CD4-positive, alpha-beta memory T cell (primary cell): ENCODE data around the gene DSG1. TPM values are rescaled to one million over a fixed set of nuclear protein-coding genes. Genes with fewer than 3 reads are reported as not detected.
"Not testable (repeated sequence)": the region's sequence is repeated elsewhere in the genome, so short reads cannot be mapped to it uniquely, and the experiment has no call there.

Experiments
- CTCF ChIA-PET: fragments of 350-600 bp; sonication (Branson Sonifier 250); formaldehyde crosslinking; loops from one replicate; lab custom pipeline; 2021; ENCODE audit warnings: inconsistent platforms; ENCODE audit not compliant: partially characterized antibody; lab: Charles Lee
- POLR2A ChIA-PET: fragments of 350-600 bp; sonication (Branson Sonifier 250); formaldehyde crosslinking; loops from one replicate; lab custom pipeline; 2021; ENCODE audit not compliant: partially characterized antibody; lab: Charles Lee
- DNase-seq, 5 donors: peaks; one replicate each; pipeline versions ENCODE4 v3.0.0 to v3.0.0-alpha.2; 2020 to 2022; ENCODE audit warnings: mixed read lengths in 1 of 5
- H3K27ac ChIP-seq: one replicate; pipeline ENCODE4 v1.7.0; 2013; ENCODE audit warnings: low read depth, low read length
- H3K27me3 ChIP-seq: 2 replicates; pipeline ENCODE4 v1.7.0; 2013; ENCODE audit warnings: mild to moderate bottlenecking, low read length, moderate library complexity; ENCODE audit not compliant: insufficient read depth
- H3K36me3 ChIP-seq: 2 replicates; pipeline ENCODE4 v1.7.0; 2013; ENCODE audit warnings: mild to moderate bottlenecking, low read length, moderate library complexity; ENCODE audit not compliant: insufficient read depth
- H3K4me1 ChIP-seq: 2 replicates; pipeline ENCODE4 v1.7.0; 2013; ENCODE audit warnings: mild to moderate bottlenecking, low read length, moderate library complexity; ENCODE audit not compliant: insufficient read depth
- H3K4me3 ChIP-seq, 2 donors: one replicate each; pipeline ENCODE4 v1.7.0; 2013; ENCODE audit warnings: low read length in 2 of 2, mild to moderate bottlenecking in 1 of 2
- H3K9me3 ChIP-seq, 2 donors: one replicate each; pipeline ENCODE4 v1.7.0; 2013; ENCODE audit warnings: low read length in 2 of 2, control low read depth in 1 of 2; ENCODE audit not compliant: control insufficient read depth in 1 of 2
- H3K27ac Mint-ChIP-seq, 7 donors: one replicate each; pipeline ENCODE4 v1.8.0; 2020 to 2021; ENCODE audit warnings: mixed read lengths in 7 of 7, mild to moderate bottlenecking in 6 of 7, inconsistent platforms in 3 of 7, moderate library complexity in 3 of 7
- H3K27me3 Mint-ChIP-seq, 2 donors: one replicate each; pipeline ENCODE4 v1.8.0; 2020 to 2021; ENCODE audit warnings: mixed read lengths in 2 of 2
- H3K36me3 Mint-ChIP-seq, 2 donors: one replicate each; pipeline ENCODE4 v1.8.0; 2020 to 2021; ENCODE audit warnings: mixed read lengths in 2 of 2, inconsistent platforms in 1 of 2, mild to moderate bottlenecking in 1 of 2
- H3K4me1 Mint-ChIP-seq, 4 donors: one replicate each; pipeline ENCODE4 v1.8.0; 2020 to 2021; ENCODE audit warnings: mixed read lengths in 4 of 4, mild to moderate bottlenecking in 1 of 4
- H3K4me3 Mint-ChIP-seq, 8 donors: one replicate each; pipeline ENCODE4 v1.8.0; 2020 to 2021; ENCODE audit warnings: mixed read lengths in 8 of 8, mild to moderate bottlenecking in 7 of 8, moderate library complexity in 6 of 8, inconsistent platforms in 3 of 8
- H3K9me3 Mint-ChIP-seq, 8 donors: one replicate each; pipeline ENCODE4 v1.8.0; 2020 to 2021; ENCODE audit warnings: mixed read lengths in 8 of 8, mild to moderate bottlenecking in 5 of 8, inconsistent platforms in 3 of 8, moderate library complexity in 1 of 8
- intact Hi-C: fragments of 100-400 bp; cut with micrococcal nuclease; formaldehyde crosslinking; loops from one replicate; pipeline ENCODE4 v1.15.1; 2023
- polyA plus RNA-seq, 2 donors: library from polyadenylated mRNA; unstranded; fragments of 300-500 nt; fragmentation: Illumina TruSeq; gene quantifications; one replicate each; pipeline ENCODE4 v1.2.3, GENCODE V29; 2021
- total RNA-seq, 2 experiments: library from RNA; stranded (reverse); gene quantifications; one replicate each; pipeline ENCODE4 v1.2.3, GENCODE V29; 2021

Gene DSG1
- total and polyA plus RNA-seq, 4 experiments from 2014 or later = not detected

DNA sequence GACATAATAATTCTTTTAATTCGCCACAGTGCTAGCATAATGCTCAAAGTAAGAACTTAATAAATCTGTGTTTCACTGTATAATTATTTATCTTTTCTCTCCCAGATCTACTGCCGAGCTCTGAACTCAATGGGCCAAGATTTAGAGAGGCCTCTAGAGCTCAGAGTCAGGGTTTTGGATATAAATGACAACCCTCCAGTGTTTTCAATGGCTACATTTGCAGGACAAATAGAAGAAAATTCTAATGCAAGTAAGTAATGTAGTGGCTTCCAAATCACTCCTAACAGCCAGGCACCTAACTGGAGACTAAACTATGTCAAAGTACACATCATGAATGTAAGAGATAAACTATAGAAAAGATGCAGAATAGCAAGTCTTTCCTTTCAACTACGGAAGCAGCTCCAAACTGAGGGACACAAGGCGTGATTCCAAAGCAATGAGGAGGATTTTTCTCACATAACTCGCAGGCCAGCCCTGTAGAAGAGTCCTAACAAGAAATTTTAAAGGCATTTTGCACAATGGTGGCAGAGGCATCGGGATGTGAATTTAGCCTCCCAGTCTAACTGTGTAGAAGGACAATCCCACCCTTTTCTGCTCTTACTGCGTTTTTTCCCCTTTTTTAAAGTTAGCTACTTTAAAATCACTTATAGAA, 12.0 kb downstream of the DSG1 start:
- no peaks in the 10 kb centered on the region for H3K36me3 ChIP-seq
- H3K27me3 ChIP-seq = no peaks in the 10 kb centered on the region
- Mint-ChIP-seq H3K36me3 (no peaks in the 10 kb centered on the region), H3K4me3 (no peak overlapping the region), H3K4me1 (peaks cover 0 to 1% (median 0%) of the 10 kb centered on the region in 4 donors), H3K27ac (no peak overlapping the region), H3K9me3 (peaks cover 0 to 4% (median 0%) of the 10 kb centered on the region in 8 donors), H3K27me3 (no peaks in the 10 kb centered on the region)
- no peaks in the 10 kb centered on the region for H3K4me1 ChIP-seq
- no peak for DNase-seq
- no peak overlapping the region for H3K4me3 ChIP-seq
- H3K9me3 ChIP-seq = peaks cover 0 to 3% of the 10 kb centered on the region in 2 donors
- intact Hi-C loops = no loop called here
- CTCF ChIA-PET = interaction anchor here (0.7 kb wide), 1 partner anchor 9 kb away, joined by 3 read pairs; no protein-coding TSS in a partner anchor
- POLR2A ChIA-PET = no interaction called here
- no peak overlapping the region for H3K27ac ChIP-seq

DNA sequence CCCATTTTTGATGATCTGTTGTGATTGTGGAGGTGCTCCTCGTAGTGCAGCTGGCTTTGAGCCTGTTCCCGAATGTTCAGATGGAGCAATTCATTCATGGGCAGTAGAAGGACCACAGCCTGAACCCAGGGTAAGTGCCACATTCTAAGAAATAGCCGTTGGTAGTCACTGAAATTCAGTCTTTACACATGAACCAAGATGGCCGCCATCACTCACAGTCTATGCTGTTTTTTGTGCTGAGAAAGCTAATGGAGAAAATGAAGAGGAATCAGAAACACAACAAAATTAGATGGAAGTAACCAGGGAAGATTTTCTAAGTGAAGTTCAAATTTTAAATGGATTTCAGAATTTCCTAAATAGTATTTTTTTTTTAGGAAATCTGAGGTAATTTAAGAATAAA, 25.5 kb downstream of the DSG1 start:
- Mint-ChIP-seq H3K27me3 (no peaks in the 10 kb centered on the region), H3K4me3 (no peak overlapping the region), H3K9me3 (peaks cover 0 to 5% (median 3%) of the 10 kb centered on the region in 8 donors), H3K27ac (no peak overlapping the region), H3K4me1 (no peaks in the 10 kb centered on the region), H3K36me3 (no peaks in the 10 kb centered on the region)
- no peaks in the 10 kb centered on the region for H3K27me3 ChIP-seq
- DNase-seq = no peak
- no peak overlapping the region for H3K4me3 ChIP-seq
- no peaks in the 10 kb centered on the region for H3K9me3 ChIP-seq
- no peak overlapping the region for H3K27ac ChIP-seq
- ChIA-PET POLR2A (no interaction called here), CTCF (no interaction called here)
- intact Hi-C loops = no loop called here
- no peaks in the 10 kb centered on the region for H3K36me3 ChIP-seq
- H3K4me1 ChIP-seq = no peaks in the 10 kb centered on the region

DNA sequence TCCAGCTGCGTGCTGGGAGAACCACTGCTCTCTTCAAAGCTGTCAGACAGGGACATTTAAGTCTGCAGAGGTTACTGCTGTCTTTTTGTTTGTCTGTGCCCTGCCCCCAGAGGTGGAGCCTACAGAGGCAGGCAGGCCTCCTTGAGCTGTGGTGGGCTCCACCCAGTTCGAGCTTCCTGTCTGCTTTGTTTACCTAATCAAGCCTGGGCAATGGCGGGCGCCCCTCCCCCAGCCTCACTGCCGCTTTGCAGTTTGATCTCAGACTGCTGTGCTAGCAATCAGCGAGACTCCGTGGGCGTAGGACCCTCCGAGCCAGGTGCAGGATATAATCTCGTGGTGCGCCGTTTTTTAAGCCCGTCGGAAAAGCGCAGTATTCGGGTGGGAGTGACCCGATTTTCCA, 35.4 kb downstream of the DSG1 start:
- H3K9me3 ChIP-seq, H3K4me3 Mint-ChIP-seq, H3K4me3 ChIP-seq, H3K4me1 Mint-ChIP-seq, CTCF ChIA-PET, intact Hi-C loops, H3K9me3 Mint-ChIP-seq, POLR2A ChIA-PET, DNase-seq, H3K27ac Mint-ChIP-seq, H3K4me1 ChIP-seq, H3K27me3 Mint-ChIP-seq, H3K36me3 Mint-ChIP-seq, H3K36me3 ChIP-seq, H3K27ac ChIP-seq, H3K27me3 ChIP-seq: not testable (repeated sequence)

DNA sequence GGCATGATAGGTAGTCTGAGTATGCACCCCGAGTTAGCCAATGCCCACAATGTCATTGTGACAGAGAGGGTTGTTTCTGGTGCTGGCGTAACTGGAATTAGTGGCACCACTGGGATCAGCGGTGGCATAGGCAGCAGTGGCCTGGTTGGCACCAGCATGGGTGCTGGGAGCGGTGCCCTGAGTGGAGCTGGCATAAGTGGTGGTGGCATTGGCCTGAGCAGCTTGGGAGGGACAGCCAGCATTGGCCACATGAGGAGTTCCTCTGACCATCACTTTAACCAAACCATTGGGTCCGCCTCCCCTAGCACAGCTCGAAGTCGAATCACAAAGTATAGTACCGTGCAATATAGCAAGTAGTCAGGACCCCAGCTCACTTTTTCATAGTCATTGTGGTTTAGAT, 37.0 kb downstream of the DSG1 start:
- Mint-ChIP-seq H3K4me1 (no peaks in the 10 kb centered on the region), H3K36me3 (no peaks in the 10 kb centered on the region), H3K27me3 (no peaks in the 10 kb centered on the region), H3K4me3 (no peak overlapping the region), H3K27ac (no peak overlapping the region), H3K9me3 (peaks cover 0 to 7% (median 3%) of the 10 kb centered on the region in 8 donors)
- Histone ChIP-seq H3K36me3 (no peaks in the 10 kb centered on the region), H3K4me1 (no peaks in the 10 kb centered on the region), H3K27ac (no peak overlapping the region), H3K4me3 (no peak overlapping the region), H3K9me3 (peaks cover 0 to 3% of the 10 kb centered on the region in 2 donors), H3K27me3 (no peaks in the 10 kb centered on the region)
- ChIA-PET POLR2A (no interaction called here), CTCF (no interaction called here)
- DNase-seq = no peak
- intact Hi-C loops = no loop called here

DNA sequence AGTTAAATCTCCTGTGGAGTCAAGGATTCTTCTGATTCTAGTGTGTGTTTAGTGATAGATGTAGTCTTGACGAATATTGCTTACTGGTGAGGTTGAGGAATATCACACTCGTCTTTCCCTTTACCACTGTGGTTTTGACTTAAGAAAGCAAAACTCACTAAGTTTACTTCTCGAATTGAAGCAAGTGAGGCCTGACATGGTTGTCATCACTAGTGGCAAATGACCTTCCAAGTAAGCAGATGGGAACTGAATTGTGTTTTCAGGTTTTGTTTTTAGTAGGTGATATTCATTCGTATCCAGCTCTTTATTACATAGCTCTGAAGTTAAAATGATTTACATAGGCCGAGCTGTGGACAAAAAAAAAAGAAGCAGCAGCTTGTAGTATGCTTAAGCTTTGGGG, 38.1 kb downstream of the DSG1 start:
- POLR2A ChIA-PET = no interaction called here
- Mint-ChIP-seq H3K4me1 (no peaks in the 10 kb centered on the region), H3K36me3 (no peaks in the 10 kb centered on the region)

GRCh38 chr18:31364190-31364589, 46.2 kb downstream of the DSG1 start:
- no peaks in the 10 kb centered on the region for H3K36me3 Mint-ChIP-seq
- H3K27me3 Mint-ChIP-seq = no peaks in the 10 kb centered on the region
- intact Hi-C loops = no loop called here
- no peaks in the 10 kb centered on the region for H3K4me1 Mint-ChIP-seq
- H3K27ac Mint-ChIP-seq = no peak overlapping the region
- POLR2A ChIA-PET = no interaction called here
- H3K4me1 ChIP-seq = no peaks in the 10 kb centered on the region
- no peak overlapping the region for H3K27ac ChIP-seq
- no peaks in the 10 kb centered on the region for H3K27me3 ChIP-seq
- H3K36me3 ChIP-seq = no peaks in the 10 kb centered on the region
- H3K9me3 ChIP-seq = no peaks in the 10 kb centered on the region
- DNase-seq = no peak
- H3K4me3 Mint-ChIP-seq = no peak overlapping the region
- CTCF ChIA-PET = no interaction called here
- H3K9me3 Mint-ChIP-seq = peaks cover 0 to 16% (median 9%) of the 10 kb centered on the region in 8 donors
- no peak overlapping the region for H3K4me3 ChIP-seq

More for the DNA sequence above, 38.1 kb downstream of the DSG1 start:
- intact Hi-C loops = no loop called here
- Histone ChIP-seq H3K27ac (no peak overlapping the region), H3K4me1 (no peaks in the 10 kb centered on the region), H3K27me3 (no peaks in the 10 kb centered on the region), H3K9me3 (peaks cover 0 to 3% of the 10 kb centered on the region in 2 donors), H3K36me3 (no peaks in the 10 kb centered on the region), H3K4me3 (no peak overlapping the region)
- DNase-seq = no peak
- no peak overlapping the region for H3K4me3 Mint-ChIP-seq
- H3K27me3 Mint-ChIP-seq = no peaks in the 10 kb centered on the region
- peaks cover 0 to 7% (median 3%) of the 10 kb centered on the region in 8 donors for H3K9me3 Mint-ChIP-seq
- H3K27ac Mint-ChIP-seq = no peak overlapping the region
- CTCF ChIA-PET = no interaction called here

DNA sequence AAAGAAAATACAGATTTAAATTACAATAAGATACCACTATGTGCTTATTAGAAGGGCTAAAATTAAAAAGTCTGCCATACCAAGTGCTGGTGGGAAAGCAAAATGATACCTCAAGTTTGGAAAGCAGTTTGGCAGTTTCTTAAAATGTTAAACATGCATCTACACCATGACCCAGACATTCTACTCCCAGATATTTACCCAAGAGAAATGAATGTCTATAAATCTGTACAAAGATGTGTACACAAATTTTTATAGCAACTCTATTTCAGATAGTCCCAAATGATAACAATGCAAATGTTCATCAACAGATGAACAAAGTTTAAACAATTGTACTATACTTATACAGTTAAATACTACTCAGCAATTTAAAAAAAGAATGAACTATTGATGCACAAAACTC, 51.5 kb downstream of the DSG1 start:
- H3K36me3 Mint-ChIP-seq = no peaks in the 10 kb centered on the region
- DNase-seq = no peak
- intact Hi-C loops = no loop called here
- H3K9me3 ChIP-seq = no peaks in the 10 kb centered on the region
- ChIA-PET CTCF (no interaction called here), POLR2A (no interaction called here)
- no peaks in the 10 kb centered on the region for H3K4me1 Mint-ChIP-seq
- H3K4me1 ChIP-seq = no peaks in the 10 kb centered on the region
- no peak overlapping the region for H3K4me3 ChIP-seq
- H3K9me3 Mint-ChIP-seq = peaks cover 0 to 5% (median 3%) of the 10 kb centered on the region in 8 donors
- no peaks in the 10 kb centered on the region for H3K36me3 ChIP-seq
- H3K27ac ChIP-seq = no peak overlapping the region
- H3K27me3 ChIP-seq = no peaks in the 10 kb centered on the region
- H3K27me3 Mint-ChIP-seq = no peaks in the 10 kb centered on the region
- no peak overlapping the region for H3K27ac Mint-ChIP-seq
- H3K4me3 Mint-ChIP-seq = no peak overlapping the region
